GM21447 (cell line): ENCODE results near the gene IVNS1ABP.
"Not testable (repeated sequence)": the region's sequence is repeated elsewhere in the genome, so short reads cannot be mapped to it uniquely, and the experiment has no call there.

ENCODE experiments used
- ATAC-seq: cut with Tn5 transposase; IDR thresholded peaks from one replicate; pipeline ENCODE4 v1.9.1; 2021; ENCODE audit not compliant: unreplicated experiment

Gene IVNS1ABP

GRCh38 chr1:185258676-185259075 lies 58.4 kb downstream of the IVNS1ABP start:
- ATAC-seq = no peak

- ATAC-seq = no peak
Measured at GRCh38 chr1:185257950-185258208, 59.2 kb downstream of the IVNS1ABP start.

DNA sequence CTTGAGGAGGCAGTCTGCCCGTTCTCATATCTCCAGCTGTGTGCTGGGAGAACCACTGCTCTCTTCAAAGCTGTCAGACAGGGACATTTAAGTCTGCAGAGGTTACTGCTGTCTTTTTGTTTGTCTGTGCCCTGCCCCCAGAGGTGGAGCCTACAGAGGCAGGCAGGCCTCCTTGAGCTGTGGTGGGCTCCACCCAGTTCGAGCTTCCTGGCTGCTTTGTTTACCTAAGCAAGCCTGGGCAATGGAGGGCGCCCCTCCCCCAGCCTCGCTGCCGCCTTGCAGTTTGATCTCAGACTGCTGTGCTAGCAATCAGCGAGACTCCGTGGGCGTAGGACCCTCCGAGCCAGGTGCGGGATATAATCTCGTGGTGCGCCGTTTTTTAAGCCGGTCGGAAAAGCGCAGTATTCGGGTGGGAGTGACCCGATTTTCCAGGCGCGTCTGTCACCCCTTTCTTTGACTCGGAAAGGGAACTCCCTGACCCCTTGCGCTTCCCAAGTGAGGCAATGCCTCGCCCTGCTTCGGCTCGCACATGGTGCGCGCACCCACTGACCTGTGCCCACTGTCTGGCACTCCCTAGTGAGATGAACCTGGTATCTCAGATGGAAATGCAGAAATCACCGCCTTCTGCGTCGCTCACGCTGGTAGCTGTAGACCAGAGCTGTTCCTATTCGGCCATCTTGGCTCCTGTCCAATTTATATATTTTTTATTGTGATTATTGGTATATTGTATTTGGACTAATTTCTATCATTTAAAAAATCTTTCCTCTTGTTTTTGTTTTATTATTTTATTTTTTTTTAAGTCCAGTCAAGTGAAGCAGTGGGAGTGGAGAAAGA lies 59.7 kb downstream of the IVNS1ABP start:
- not testable (repeated sequence) for ATAC-seq

- not testable (repeated sequence) for ATAC-seq
Measured at GRCh38 chr1:185255595-185255994, 61.4 kb downstream of the IVNS1ABP start.

- ATAC-seq = not testable (repeated sequence)
Measured at GRCh38 chr1:185252404-185252803, 64.6 kb downstream of the IVNS1ABP start.

- not testable (repeated sequence) for ATAC-seq
Measured at GRCh38 chr1:185251928-185252327, 65.1 kb downstream of the IVNS1ABP start.

DNA sequence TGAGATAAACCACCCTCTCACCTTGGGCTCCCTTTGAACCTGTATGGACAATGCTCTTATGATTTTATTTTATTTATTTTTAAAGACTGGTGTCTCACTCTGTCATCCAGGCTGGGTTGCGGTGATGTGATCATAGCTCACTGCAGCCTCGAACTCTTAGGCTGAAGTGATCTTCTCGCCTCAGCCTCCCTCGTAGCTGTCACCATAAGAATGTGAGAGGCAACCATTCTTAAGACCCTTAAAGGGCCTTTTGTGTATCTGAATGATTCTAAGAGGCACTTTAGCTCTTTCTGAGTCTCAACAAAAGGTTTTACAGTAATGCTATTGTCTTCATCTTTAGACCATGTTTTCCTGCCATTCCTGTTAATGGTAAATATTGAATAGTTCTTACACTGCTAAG lies 67.0 kb downstream of the IVNS1ABP start:
- no peak for ATAC-seq

- ATAC-seq = no peak
Measured at GRCh38 chr1:185249563-185249962, 67.5 kb downstream of the IVNS1ABP start.
